RPMI7951 (cell line): ENCODE results near the gene MYLK. TPM values are rescaled to one million over a fixed set of nuclear protein-coding genes. Genes with fewer than 3 reads are reported as not detected.

Experiments used
- DNase-seq: peaks from one replicate; pipeline ENCODE4 v3.0.0-alpha.2; 2012; ENCODE audit warnings: low read depth
- total RNA-seq: library from RNA; depleted of rRNA; stranded (reverse); fragments of >200 nt; shearing (Covaris generic); gene quantifications from 2 replicates; pipeline ENCODE4 v1.2.3, GENCODE V29; 2014

MYLK gene
- total RNA-seq, 1 experiment from 2014 or later = 103 TPM

GRCh38 chr3:123774474-123774873, 109.7 kb downstream of the MYLK start:
- no peak for DNase-seq

DNA sequence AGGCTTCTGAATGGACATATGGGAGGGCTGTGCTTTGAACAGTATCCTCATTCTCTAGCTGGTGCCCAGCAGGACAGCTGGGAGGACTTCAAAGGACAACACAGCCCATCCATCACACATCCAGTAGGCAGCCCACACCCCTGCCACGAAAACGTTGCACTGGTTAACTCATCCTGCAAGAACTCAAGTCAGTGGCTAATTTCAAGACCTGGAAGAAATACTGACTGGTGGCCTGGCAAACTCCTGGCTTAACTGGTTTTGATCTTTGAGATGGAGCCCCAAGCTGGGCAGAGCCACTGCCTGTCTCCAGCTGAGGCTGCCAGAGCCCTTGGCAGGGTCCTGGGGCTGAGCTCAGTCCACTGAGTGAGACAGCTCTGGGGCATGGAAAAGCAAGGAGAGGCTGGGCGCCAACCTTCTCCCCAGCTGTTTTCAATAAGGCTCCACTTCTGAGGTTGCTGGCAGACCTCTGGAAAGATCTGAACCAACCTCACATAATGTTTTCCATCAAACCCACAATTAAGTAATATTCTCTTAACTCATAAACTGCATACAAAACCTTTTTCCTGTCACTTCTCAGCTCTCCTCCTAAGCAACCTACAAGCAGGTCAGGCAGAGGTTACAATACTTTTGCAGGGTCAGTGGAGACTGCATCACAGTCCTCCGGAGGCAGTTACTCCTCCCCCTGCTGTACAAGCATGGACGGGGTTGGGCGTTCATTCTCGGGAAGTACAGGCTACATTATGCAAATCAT, 110.3 kb downstream of the MYLK start:
- DNase-seq = peak; percentile 99

- no peak for DNase-seq
Measured at GRCh38 chr3:123769356-123769743, 114.8 kb downstream of the MYLK start.

DNA sequence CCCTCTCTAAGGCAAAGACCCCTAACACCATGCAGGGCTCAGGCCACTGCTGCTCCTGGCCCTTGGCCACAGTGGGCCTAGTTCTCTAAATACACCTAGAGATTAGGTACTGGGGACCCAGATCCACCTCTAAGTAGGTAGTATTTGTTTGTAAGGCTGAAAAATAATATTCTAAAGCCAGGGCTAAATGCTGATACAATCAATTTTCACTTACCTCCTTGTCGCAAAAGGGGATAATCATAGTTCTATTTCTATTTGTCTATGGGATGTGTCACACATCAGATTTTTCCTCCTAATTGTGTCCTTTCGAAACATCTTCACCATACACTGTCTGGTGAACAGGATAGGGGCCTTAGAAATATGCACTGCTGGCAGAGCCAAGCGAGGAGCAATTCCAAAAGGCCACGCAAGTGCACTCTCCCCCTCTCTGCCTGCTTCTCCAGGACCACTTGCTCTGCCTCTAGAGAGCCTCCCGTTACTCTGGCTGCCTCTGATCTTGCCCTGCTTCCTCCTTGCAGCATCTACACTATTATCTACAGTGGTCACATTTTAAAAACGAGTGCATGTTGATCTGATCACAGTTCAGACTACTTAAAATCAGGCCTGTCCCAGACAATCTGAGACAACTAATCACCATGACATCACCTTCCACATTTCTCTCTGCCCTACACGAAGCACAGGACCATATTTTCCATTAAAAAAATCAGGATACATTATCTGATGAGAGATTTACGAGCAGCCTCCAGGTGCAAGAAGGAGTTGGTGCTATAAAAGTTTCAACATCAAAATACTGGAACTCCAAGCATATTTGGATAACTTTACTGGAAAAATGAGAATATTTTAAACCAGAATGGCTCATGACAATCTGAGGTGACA, 115.4 kb downstream of the MYLK start:
- DNase-seq = no peak

GRCh38 chr3:123767564-123768292, 116.4 kb downstream of the MYLK start:
- DNase-seq = no peak

GRCh38 chr3:123767009-123767372, 117.1 kb downstream of the MYLK start:
- DNase-seq = no peak

DNA sequence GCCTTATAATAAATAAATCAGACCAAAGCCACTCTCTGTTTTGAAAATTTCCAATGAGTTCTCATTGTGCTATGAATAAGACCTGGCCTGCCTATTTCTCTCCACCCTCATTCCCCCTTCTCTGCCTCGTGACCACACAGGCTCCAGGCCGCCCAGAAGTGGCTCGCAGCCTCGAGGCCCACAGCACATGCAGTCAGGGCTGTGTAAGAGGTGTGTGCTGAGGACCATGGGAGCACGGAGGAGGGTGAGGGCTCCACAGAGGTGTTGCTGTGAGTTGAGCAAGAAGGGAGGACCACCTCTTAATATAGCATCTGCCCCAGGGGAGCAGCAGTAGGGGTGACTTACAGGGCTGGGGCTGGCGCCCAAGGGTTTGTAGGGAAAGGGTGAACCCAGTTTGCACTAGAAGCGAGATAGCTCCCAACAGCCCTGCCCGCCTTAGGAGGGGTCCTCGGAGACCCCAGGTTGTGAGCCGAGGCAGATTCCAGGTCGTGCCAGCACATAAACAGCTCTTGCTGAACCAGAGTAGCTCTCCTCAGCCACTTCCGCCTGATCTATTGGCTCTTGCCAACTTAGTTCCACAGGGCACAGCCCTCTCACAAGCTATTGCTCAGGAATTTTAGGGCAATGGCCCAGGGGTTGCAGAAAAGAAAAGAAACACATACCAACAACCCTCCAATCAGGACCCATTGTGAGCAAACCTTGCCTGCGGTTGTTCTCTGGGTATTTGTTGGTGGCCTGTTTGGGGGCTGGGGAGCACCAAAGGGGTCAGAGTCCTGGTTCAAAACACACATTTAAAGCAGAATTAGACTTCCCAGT, 117.7 kb downstream of the MYLK start:
- peak; percentile 32 for DNase-seq

- peak; percentile 46 for DNase-seq
Measured at GRCh38 chr3:123765475-123766128, 118.5 kb downstream of the MYLK start.

DNA sequence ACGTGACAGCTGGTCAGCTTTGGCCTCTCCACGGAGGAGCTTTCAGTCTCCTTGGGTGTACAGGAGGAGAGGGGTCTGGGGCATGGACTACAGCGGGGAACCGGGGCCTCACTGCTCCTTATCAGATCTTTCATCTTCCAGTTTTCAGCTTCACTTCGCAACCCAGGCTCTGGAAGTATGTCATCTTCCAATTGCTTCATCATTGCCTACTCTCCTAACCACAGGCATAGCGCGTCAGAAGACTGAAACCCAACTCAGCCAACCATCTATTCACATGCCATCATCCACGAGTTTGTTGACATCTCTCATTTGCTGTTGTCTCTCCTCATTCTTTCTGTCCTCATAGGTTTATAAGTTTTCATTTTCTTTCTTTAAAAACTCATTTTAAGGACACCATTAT, 119.5 kb downstream of the MYLK start:
- peak; percentile 39 for DNase-seq

DNA sequence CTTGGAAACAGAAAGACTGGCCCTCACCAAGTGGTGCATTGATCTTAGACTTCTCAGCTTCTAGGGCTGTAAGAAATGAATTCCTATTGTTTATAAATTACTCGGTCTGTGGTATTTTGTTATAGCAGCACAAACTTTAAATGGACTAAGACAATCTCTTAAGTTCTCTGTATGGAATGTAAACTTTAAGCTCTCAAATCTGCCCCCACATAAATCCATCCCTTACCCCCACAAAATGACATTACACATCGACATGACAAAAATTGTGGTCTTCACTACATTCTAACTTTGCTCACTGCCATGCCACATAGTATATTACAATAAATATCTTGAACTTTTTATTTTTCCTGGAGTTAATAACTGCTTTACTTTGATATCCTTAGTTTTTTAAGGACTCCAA, 121.3 kb downstream of the MYLK start:
- DNase-seq = no peak

- no peak for DNase-seq
Measured at GRCh38 chr3:123760817-123761216, 123.3 kb downstream of the MYLK start.

- DNase-seq = no peak
Measured at GRCh38 chr3:123759871-123760270, 124.3 kb downstream of the MYLK start.

DNA sequence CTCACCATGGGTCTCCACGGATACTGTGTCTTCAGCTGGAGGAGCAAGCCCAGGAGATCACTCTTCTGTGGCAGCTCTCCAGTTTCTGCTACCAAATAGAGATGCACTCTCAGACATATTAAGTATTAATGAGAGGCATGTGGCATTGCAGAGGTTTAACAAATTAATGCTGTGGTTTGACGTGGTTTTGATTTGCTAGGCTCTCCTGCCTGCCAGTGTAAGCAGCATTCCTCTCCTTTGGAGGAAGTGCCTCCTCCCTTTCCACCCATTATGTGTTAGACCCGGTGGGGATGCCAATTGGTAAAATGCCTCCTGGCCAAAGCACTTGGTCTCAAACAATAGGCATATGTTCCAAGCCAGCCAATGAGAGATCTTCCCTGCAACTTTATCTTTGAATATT, 124.8 kb downstream of the MYLK start:
- peak; percentile 42 for DNase-seq

DNA sequence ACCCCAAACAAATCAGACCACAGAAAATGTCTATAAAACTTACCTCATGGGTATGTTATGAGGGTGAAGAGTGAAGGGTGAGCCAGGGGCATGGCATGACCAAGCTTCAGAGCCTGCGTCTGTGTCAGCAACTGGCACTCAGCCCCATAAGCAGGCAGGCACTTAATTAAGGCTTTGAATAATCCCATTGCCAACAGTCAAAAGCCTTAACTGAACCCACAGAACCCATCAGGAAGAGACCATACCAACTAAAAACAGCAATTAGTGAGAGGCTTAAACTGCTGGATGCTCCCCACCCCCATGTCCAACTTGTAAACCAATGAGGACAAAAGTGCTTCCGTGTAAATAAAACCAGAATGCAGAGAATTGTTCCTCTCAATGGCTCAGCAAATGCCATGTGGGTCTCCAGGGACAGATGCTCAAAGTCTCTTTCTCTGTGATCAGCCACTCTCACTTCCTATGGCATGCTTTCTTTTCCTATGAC, 126.0 kb downstream of the MYLK start:
- peak; percentile 86 for DNase-seq

DNA sequence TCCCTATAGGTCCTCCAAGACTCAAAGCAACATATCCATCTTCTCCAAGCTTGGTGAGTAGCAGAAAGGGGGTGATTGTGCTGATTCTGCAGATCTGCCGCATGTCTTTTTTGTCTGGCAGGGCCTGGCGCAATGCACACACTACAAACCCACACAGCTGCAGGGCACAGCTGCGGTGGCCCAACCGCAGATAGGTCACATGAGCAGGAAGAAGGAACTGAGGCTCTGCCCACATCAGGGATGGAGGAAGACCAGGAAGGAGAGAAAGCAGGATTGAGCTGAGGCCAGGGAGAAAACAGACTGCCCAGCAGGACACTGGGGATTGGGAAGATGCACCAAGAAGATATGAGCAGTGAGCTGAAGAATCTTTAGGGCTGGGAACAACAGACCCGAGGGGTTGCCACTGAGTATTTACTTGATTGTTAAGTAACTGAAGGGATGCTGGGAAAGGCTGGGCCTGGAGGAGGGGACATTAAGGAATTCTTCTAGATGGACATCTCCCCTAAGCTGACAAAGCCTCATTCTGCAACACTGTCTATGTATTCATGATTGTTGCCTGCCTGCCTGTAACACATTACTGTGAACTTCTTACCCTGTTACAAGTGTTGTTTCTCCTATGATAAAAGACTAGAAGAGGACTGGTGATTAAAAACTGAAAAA, 126.7 kb downstream of the MYLK start:
- DNase-seq = peak; percentile 96

GRCh38 chr3:123755501-123755900, 128.6 kb downstream of the MYLK start:
- DNase-seq = peak; percentile 34

DNA sequence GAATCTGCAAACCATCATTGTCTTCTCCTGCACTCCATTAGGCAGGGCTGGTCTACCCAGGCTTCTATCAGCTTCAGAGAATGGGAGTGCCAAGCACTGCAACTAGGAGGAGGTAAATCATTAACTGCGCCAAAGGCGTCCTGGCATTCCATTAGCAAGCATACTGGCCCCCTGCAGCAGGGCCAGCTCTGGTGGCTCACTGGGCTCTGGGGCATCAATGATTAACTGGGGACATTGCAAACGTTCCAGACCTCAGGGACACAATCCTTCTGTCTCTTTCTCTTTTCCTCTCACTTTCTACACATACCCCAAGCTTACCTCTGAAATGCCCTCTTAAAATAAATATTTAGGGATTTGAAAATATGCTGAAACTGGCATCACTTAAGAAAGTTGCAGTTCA, 129.0 kb downstream of the MYLK start:
- DNase-seq = no peak

- DNase-seq = no peak
Measured at GRCh38 chr3:123753286-123753685, 130.8 kb downstream of the MYLK start.

DNA sequence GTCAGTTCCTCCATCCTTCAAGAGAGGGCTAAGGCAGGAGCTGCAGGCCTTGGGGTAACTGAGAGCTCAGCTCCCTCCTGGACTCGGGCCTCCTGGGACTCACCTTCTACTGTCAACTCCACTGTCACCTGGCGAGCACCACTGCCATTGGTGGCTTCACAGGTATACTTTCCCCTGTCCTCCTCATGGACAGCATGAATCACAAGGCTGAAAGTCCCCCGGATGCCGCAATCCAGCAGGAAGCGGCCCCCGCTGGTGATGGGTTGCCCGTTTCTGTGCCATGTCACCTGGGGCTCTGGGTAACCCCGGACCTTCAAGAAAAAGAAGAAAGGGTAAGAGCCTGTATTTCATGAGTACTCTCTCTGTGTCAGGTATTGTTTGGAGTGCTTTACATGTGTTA, 131.9 kb downstream of the MYLK start:
- DNase-seq = no peak

DNA sequence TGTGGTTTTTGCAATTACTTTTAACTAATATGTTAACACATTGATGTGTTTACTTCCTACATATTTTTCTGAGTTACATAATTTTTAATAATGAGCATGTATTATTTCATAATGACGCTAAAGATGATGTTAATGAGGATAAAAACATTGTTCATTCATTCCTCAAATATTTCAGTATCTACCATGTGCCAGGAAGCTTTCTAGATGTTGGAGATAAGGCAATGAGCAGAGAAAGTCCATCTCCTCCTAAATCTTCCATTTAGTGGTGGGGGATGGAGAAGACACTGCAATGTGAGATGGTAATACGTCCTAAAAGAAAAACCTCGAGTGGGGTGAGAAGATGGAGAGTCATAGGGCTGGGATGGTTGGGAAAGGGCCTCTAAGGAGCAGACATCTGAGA, 132.7 kb downstream of the MYLK start:
- no peak for DNase-seq
